Uterus (tissue), 2 donors: ENCODE data around the gene GOLGA6L22.
"Not testable (repeated sequence)": the region's sequence is repeated elsewhere in the genome, so short reads cannot be mapped to it uniquely, and the experiment has no call there.

Experiments
- CTCF ChIP-seq, 4 experiments: fragments of 200-600 bp in 2 of 4; fragments of 450-650 bp in 2 of 4; sonication (generic) in 2 of 4; IDR thresholded peaks; one replicate each; pipeline ENCODE4 v1.5.1; 2016 to 2019; ENCODE audit warnings: antibody characterized with exemption in 4 of 4, mild to moderate bottlenecking in 2 of 4, moderate library complexity in 1 of 4
- POLR2A ChIP-seq, 2 donors: fragments of 450-650 bp; IDR thresholded peaks; one replicate each; pipeline ENCODE4 v1.6.1; 2016; ENCODE audit warnings: antibody characterized with exemption in 2 of 2, mild to moderate bottlenecking in 1 of 2, moderate library complexity in 1 of 2

- TF ChIP-seq CTCF, POLR2A (IDR thresholded peaks at IDR 0.05): not testable (repeated sequence)
Observed at GRCh38 chr15:22497200-22497599, 38.5 kb downstream of the GOLGA6L22 start.
